MM.1S (cell line): ENCODE measurements around the gene CELF3.

Source experiments
- CTCF ChIP-seq: fragments of 300-600 bp; sonication (generic); IDR thresholded peaks from 2 replicates; pipeline ENCODE4 v1.5.1; 2016; ENCODE audit warnings: antibody characterized with exemption, low read length, mixed read lengths
- EZH2phosphoT487 ChIP-seq: fragments of 300-600 bp; sonication (generic); IDR thresholded peaks from 2 replicates; pipeline ENCODE4 v1.6.1; 2018; ENCODE audit warnings: antibody characterized with exemption, low read length

GRCh38 chr1:151715726-151716404, 738 bp downstream of the CELF3 start:
- TF ChIP-seq CTCF (peak; percentile 29), EZH2phosphoT487 (no peak)
